Right atrium auricular region (tissue), 2 donors: ENCODE data around the gene IL16. TPM values are rescaled to one million over a fixed set of nuclear protein-coding genes. Genes with fewer than 3 reads are reported as not detected.

Experiments
- DNase-seq: peaks from one replicate; pipeline ENCODE4 v3.0.0-alpha.2; 2019; ENCODE audit warnings: low spot score
- H3K27ac ChIP-seq, 2 donors: fragments of 200-600 bp; sonication (generic); 1 replicate in 1 of 2; 2 replicates in 1 of 2; pipeline ENCODE4 v1.5.1; 2016 to 2019
- H3K27me3 ChIP-seq, 2 donors: fragments of 200-600 bp; sonication (generic); one replicate each; pipeline versions ENCODE4 v1.5.1 to v1.6.0; 2017 to 2019
- H3K36me3 ChIP-seq: fragments of 200-600 bp; sonication (generic); one replicate; pipeline ENCODE4 v1.5.1; 2016
- H3K4me1 ChIP-seq, 2 donors: fragments of 200-600 bp; sonication (generic); one replicate each; pipeline versions ENCODE4 v1.5.1 to v1.6.0; 2017 to 2019
- H3K4me3 ChIP-seq, 2 donors: fragments of 200-600 bp; sonication (generic); 1 replicate in 1 of 2; 2 replicates in 1 of 2; pipeline ENCODE4 v1.5.1; 2017 to 2019; ENCODE audit warnings: mild to moderate bottlenecking in 1 of 2, moderate library complexity in 1 of 2
- H3K9me3 ChIP-seq, 2 donors: fragments of 200-600 bp; sonication (generic); one replicate each; pipeline ENCODE4 v1.5.1; 2019
- CTCF ChIP-seq, 2 donors: fragments of 200-600 bp; sonication (generic); IDR thresholded peaks; one replicate each; pipeline ENCODE4 v1.5.1; 2019; ENCODE audit warnings: antibody characterized with exemption in 2 of 2
- total RNA-seq, 2 donors: library from RNA; depleted of rRNA; stranded (reverse); fragments of >200 nt; gene quantifications; one replicate each; pipeline ENCODE4 v1.1.0, GENCODE V29; 2016

IL16 gene
- total RNA-seq, 2 donors from 2014 or later: 3.9 to 12.1 TPM

GRCh38 chr15:81189583-81190283 is 6.9 kb upstream of the IL16 start:
- peak; percentile 93 for DNase-seq
- H3K4me1 ChIP-seq: peaks cover 0 to 12% of the 10 kb centered on the region in 2 donors
- H3K9me3 ChIP-seq: no peaks in the 10 kb centered on the region
- no peak for TF ChIP-seq CTCF (IDR thresholded peaks at IDR 0.05)
- peak overlapping the region; percentile 51 to 80 for H3K27ac ChIP-seq
- H3K4me3 ChIP-seq: no peak overlapping the region
- H3K36me3 ChIP-seq: no peaks in the 10 kb centered on the region
- no peaks in the 10 kb centered on the region for H3K27me3 ChIP-seq

- TF ChIP-seq CTCF (IDR thresholded peaks at IDR 0.05): no peak
- Histone ChIP-seq H3K9me3 (no peaks in the 10 kb centered on the region), H3K27ac (peak overlapping the region; percentile 45 to 80), H3K36me3 (no peaks in the 10 kb centered on the region), H3K4me3 (no peak overlapping the region), H3K4me1 (peaks cover 0 to 12% of the 10 kb centered on the region in 2 donors), H3K27me3 (no peaks in the 10 kb centered on the region)
- no peak for DNase-seq
Observed at GRCh38 chr15:81190922-81191507, 5.7 kb upstream of the IL16 start.

- Histone ChIP-seq H3K27me3 (no peaks in the 10 kb centered on the region), H3K9me3 (no peaks in the 10 kb centered on the region), H3K27ac (peak overlapping the region; percentile 45 to 80), H3K4me1 (peaks cover 0 to 12% of the 10 kb centered on the region in 2 donors), H3K36me3 (no peaks in the 10 kb centered on the region), H3K4me3 (no peak overlapping the region)
- TF ChIP-seq CTCF (IDR thresholded peaks at IDR 0.05): no peak
- no peak for DNase-seq
Observed at GRCh38 chr15:81191701-81192100, 5.0 kb upstream of the IL16 start.

- peaks cover 0 to 6% of the 10 kb centered on the region in 2 donors for H3K4me1 ChIP-seq
- TF ChIP-seq CTCF (IDR thresholded peaks at IDR 0.05): no peak
- H3K4me3 ChIP-seq: no peak overlapping the region
- DNase-seq: no peak
- no peaks in the 10 kb centered on the region for H3K36me3 ChIP-seq
- no peak overlapping the region for H3K27ac ChIP-seq
- H3K9me3 ChIP-seq: no peaks in the 10 kb centered on the region
- no peaks in the 10 kb centered on the region for H3K27me3 ChIP-seq
Observed at GRCh38 chr15:81194723-81195122, 2.0 kb upstream of the IL16 start.

- Histone ChIP-seq H3K36me3 (no peaks in the 10 kb centered on the region), H3K27ac (no peak overlapping the region), H3K27me3 (no peaks in the 10 kb centered on the region), H3K4me3 (no peak overlapping the region), H3K9me3 (no peaks in the 10 kb centered on the region), H3K4me1 (peaks cover 0 to 2% of the 10 kb centered on the region in 2 donors)
- no peak for TF ChIP-seq CTCF (IDR thresholded peaks at IDR 0.05)
- DNase-seq: no peak
Observed at GRCh38 chr15:81195339-81195864, 1.3 kb upstream of the IL16 start.
